Omental fat pad (tissue), 4 donors: ENCODE results near the gene SDC3. TPM values are rescaled to one million over a fixed set of nuclear protein-coding genes. Genes with fewer than 3 reads are reported as not detected.
"Not testable (repeated sequence)": the region's sequence is repeated elsewhere in the genome, so short reads cannot be mapped to it uniquely, and the experiment has no call there.

Source experiments
- ATAC-seq: fragments of 150-250 bp; one replicate; pipeline ENCODE4 v1.9.1; 2016; ENCODE audit warnings: mild to moderate bottlenecking, moderate library complexity; ENCODE audit not compliant: low FRiP score
- DNase-seq: peaks from one replicate; pipeline ENCODE4 v3.0.0-alpha.2; 2019; ENCODE audit warnings: low spot score
- CTCF ChIP-seq, 3 donors: fragments of 450-650 bp; IDR thresholded peaks; one replicate each; pipeline ENCODE4 v1.5.1; 2016 to 2017; ENCODE audit warnings: antibody characterized with exemption in 3 of 3, mild to moderate bottlenecking in 3 of 3, moderate library complexity in 2 of 3
- total RNA-seq, 4 donors: library from RNA; depleted of rRNA; stranded (reverse); fragments of >200 nt; gene quantifications; one replicate each; pipeline ENCODE4 v1.1.0, GENCODE V29; 2016

SDC3 gene
- total RNA-seq, 4 donors from 2014 or later: 27.3 to 38.1 (median 30.8) TPM

- no peak for TF ChIP-seq CTCF (IDR thresholded peaks at IDR 0.05)
- ATAC-seq: no peak
- no peak for DNase-seq
These were observed 41.5 kb upstream of the SDC3 start for GRCh38 chr1:30950053-30950452.

- ATAC-seq, DNase-seq: not testable (repeated sequence)
These were observed 40.9 kb upstream of the SDC3 start for GRCh38 chr1:30949487-30949838.

- DNase-seq: not testable (repeated sequence)
- peak; percentile 17 for ATAC-seq
These were observed 40.4 kb upstream of the SDC3 start for GRCh38 chr1:30948813-30949486.

GRCh38 chr1:30948278-30948677 lies 39.7 kb upstream of the SDC3 start:
- TF ChIP-seq CTCF (IDR thresholded peaks at IDR 0.05): no peak
- DNase-seq (no peak), ATAC-seq (no peak)

DNA sequence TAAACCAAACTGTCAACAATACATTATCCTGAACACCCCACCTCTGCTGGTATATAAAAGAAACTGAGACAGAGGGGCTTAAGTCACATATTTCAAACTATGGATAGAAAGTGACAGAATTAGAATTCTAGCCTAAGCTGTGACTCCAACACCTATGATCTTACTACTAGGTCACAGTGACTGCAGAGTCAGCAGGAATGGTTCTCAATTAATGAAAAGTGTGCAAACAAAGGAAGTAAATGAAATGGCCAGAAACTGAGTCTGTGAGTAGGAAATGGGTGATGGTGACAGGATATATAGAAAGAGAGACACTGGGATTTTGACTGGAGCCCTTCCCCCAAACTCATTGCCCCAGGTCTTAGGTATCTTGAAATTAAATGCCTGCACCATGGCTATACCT lies 38.7 kb upstream of the SDC3 start:
- TF ChIP-seq CTCF (IDR thresholded peaks at IDR 0.05): no peak
- DNase-seq (no peak), ATAC-seq (no peak)

DNA sequence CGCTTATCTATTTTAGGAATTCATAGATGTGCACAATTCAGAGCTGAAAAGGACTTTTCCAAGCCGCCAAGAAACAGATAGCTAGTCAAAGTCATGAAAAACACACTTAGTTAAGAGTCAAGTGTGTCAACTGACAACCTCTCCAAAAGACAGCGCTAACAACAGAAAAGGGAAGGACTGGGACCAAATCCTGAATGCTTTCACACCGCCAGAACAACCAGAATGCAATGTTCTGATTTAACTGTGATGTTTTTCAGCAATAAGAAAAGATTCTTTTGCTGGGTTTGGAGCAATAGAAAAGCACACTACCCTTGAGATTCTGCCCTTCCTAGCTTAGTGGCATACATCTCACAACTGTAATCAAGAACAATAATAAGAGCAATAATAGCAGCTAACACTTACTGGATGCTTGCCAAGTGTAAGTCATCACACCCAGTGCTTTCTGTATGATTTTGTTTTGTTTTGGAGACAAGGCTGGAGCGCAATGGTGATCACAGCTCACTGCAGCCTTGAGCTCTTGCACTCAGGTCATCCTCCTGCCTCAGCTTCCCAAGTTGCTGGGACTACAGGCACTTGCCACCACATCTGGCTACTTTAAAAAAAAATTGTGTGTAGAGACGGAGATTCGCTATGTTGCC lies 33.9 kb upstream of the SDC3 start:
- DNase-seq (no peak), ATAC-seq (no peak)
- no peak for TF ChIP-seq CTCF (IDR thresholded peaks at IDR 0.05)

GRCh38 chr1:30940541-30940940 lies 32.0 kb upstream of the SDC3 start:
- TF ChIP-seq CTCF (IDR thresholded peaks at IDR 0.05): no peak
- DNase-seq: no peak

DNA sequence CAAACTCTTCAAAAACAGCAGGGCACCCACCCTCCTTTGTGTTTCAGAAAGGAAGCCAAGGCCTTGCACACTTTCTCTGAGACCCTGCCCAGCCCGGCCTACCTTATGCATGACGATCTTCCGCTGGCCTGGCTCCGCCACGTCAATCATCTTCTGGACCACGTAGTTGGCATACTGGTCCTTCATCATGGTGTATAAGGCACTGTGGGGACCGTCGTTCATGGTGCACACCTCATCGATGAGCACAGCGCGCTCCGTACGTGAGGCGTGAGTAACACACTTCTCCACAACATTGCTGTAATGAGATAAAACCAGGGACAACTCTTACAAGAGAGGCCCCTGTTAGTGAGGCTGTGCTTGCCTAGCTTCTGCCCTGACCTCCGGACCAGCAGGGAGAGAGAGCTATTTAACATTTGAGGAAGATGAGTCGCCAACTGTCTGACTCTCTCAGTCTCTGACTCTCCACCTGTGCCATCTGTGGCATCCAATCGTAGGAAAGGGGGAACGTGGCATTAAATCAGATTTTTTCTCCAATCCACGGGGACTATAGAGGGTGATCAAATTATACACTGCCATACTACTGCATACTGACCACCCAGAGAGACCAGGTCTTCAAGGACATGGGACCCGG lies 28.1 kb upstream of the SDC3 start:
- no peak for DNase-seq
- TF ChIP-seq CTCF (IDR thresholded peaks at IDR 0.05): no peak
- ATAC-seq: no peak

More at GRCh38 chr1:30940541-30940940, 32.0 kb upstream of the SDC3 start:
- ATAC-seq: no peak

GRCh38 chr1:30935758-30936157 lies 27.2 kb upstream of the SDC3 start:
- not testable (repeated sequence) for ATAC-seq, DNase-seq
